H1 (cell line): ENCODE data around the gene ITGA4. TPM values are rescaled to one million over a fixed set of nuclear protein-coding genes. Genes with fewer than 3 reads are reported as not detected.

Source experiments
- CTCF ChIA-PET: fragments of 300-600 bp; sonication (Branson Sonifier 250); formaldehyde crosslinking; loops from one replicate; lab custom pipeline; 2021; ENCODE audit not compliant: partially characterized antibody; lab: Charles Lee
- POLR2A ChIA-PET: fragments of 300-600 bp; sonication (Branson Sonifier 250); formaldehyde crosslinking; loops from one replicate; lab custom pipeline; 2021; ENCODE audit warnings: inconsistent platforms; ENCODE audit not compliant: partially characterized antibody; lab: Charles Lee
- DNase-seq, 2 experiments: peaks; one replicate each; pipeline versions ENCODE4 v3.0.0 to v3.0.0-alpha.2; 2010 to 2022; ENCODE audit warnings: low spot score in 2 of 2, low read depth in 1 of 2, mixed read lengths in 1 of 2
- FAIRE-seq: peaks from 2 replicates; lab custom pipeline; 2011; peaks lifted over from hg19 to GRCh38; lab: Jason Lieb, UNC
- H2AFZ ChIP-seq: 2 replicates; pipeline ENCODE4 v1.8.1; 2012; ENCODE audit warnings: low read length, inconsistent platforms
- H2AK5ac ChIP-seq: 2 replicates; pipeline ENCODE4 v1.6.1; 2013; ENCODE audit warnings: low read depth, low read length
- H2BK120ac ChIP-seq: replicated peaks from 2 replicates; pipeline ENCODE3; 2013; ENCODE audit warnings: low read depth, low read length, inconsistent platforms
- H2BK12ac ChIP-seq: 2 replicates; pipeline ENCODE4 v1.6.1; 2013; ENCODE audit warnings: low read depth, low read length
- H2BK15ac ChIP-seq: 2 replicates; pipeline ENCODE4 v1.6.1; 2013; ENCODE audit warnings: low read length
- H2BK20ac ChIP-seq: 2 replicates; pipeline ENCODE4 v1.6.1; 2013; ENCODE audit warnings: low read length
- H2BK5ac ChIP-seq: 2 replicates; pipeline ENCODE4 v1.6.1; 2013; ENCODE audit warnings: low read depth, low read length
- H3K14ac ChIP-seq: 2 replicates; pipeline ENCODE4 v1.6.1; 2013; ENCODE audit warnings: inconsistent platforms; ENCODE audit not compliant: insufficient read length
- H3K18ac ChIP-seq: 2 replicates; pipeline ENCODE4 v1.6.1; 2013; ENCODE audit warnings: low read length; ENCODE audit errors: extremely low read depth
- H3K23ac ChIP-seq: 2 replicates; pipeline ENCODE4 v1.6.1; 2013; ENCODE audit warnings: inconsistent platforms; ENCODE audit not compliant: insufficient read length
- H3K23me2 ChIP-seq: 2 replicates; pipeline ENCODE4 v1.6.1; 2013; ENCODE audit warnings: low read depth, low read length
- H3K27ac ChIP-seq: 2 replicates; pipeline ENCODE4 v1.6.1; 2011; ENCODE audit warnings: low read depth, low read length, inconsistent platforms
- H3K27me3 ChIP-seq, 4 experiments: replicated peaks in 1 of 4; 1 replicate in 1 of 4; 2 replicates in 3 of 4; pipeline versions ENCODE4 v1.6.1 to v1.8.1; 2011 to 2013; ENCODE audit warnings: low read length in 3 of 4, mild to moderate bottlenecking in 3 of 4, inconsistent platforms in 2 of 4, mixed read lengths in 2 of 4, moderate library complexity in 1 of 4; ENCODE audit not compliant: control insufficient read depth in 3 of 4, insufficient read depth in 3 of 4; ENCODE audit errors: extremely low read depth in 1 of 4
- H3K36me3 ChIP-seq, 4 experiments: 2 replicates each; pipeline versions ENCODE4 v1.6.1 to v1.8.1; 2011 to 2013; ENCODE audit warnings: mild to moderate bottlenecking in 4 of 4, low read length in 3 of 4, moderate library complexity in 2 of 4, control low read depth in 1 of 4, inconsistent platforms in 1 of 4; ENCODE audit not compliant: insufficient read depth in 4 of 4, control insufficient read depth in 2 of 4
- H3K4ac ChIP-seq: replicated peaks from 2 replicates; pipeline ENCODE3; 2013; ENCODE audit warnings: low read length, low read depth, mixed read lengths, inconsistent platforms; ENCODE audit not compliant: insufficient read length
- H3K4me1 ChIP-seq, 4 experiments: replicated peaks in 1 of 4; 1 replicate in 1 of 4; 2 replicates in 3 of 4; pipeline versions ENCODE4 v1.6.1 to v1.8.1; 2011 to 2013; ENCODE audit warnings: low read length in 3 of 4, inconsistent platforms in 2 of 4, mixed read lengths in 1 of 4; ENCODE audit not compliant: insufficient read depth in 4 of 4, control insufficient read depth in 3 of 4
- H3K4me2 ChIP-seq, 2 experiments: 2 replicates each; pipeline versions ENCODE4 v1.6.1 to v1.8.1; 2011 to 2013; ENCODE audit warnings: low read depth in 2 of 2, low read length in 2 of 2, control low read depth in 1 of 2, inconsistent platforms in 1 of 2, mild to moderate bottlenecking in 1 of 2; ENCODE audit not compliant: insufficient read depth in 1 of 2
- H3K4me3 ChIP-seq, 4 experiments: fragments of 200-600, 300-600 bp in 1 of 4; sonication (generic), shearing (Covaris generic), sonication (Bioruptor Twin) in 1 of 4; 2 replicates each; pipeline versions ENCODE4 v1.5.1 to v1.8.1; 2011 to 2016; ENCODE audit warnings: low read length in 4 of 4, low read depth in 3 of 4, control low read depth in 2 of 4, inconsistent platforms in 2 of 4, mild to moderate bottlenecking in 2 of 4, mixed read lengths in 1 of 4, moderate library complexity in 1 of 4; ENCODE audit not compliant: insufficient read depth in 2 of 4; ENCODE audit errors: extremely low read depth in 1 of 4
- H3K56ac ChIP-seq: replicated peaks from 2 replicates; pipeline ENCODE3; 2013; ENCODE audit warnings: low read depth, mild to moderate bottlenecking, mixed read lengths, low read length, inconsistent platforms; ENCODE audit not compliant: insufficient read length
- H3K79me1 ChIP-seq: 2 replicates; pipeline ENCODE4 v1.6.1; 2013; ENCODE audit warnings: low read depth, low read length, control low read depth
- H3K79me2 ChIP-seq, 2 experiments: 2 replicates each; pipeline versions ENCODE4 v1.6.1 to v1.8.1; 2012 to 2013; ENCODE audit warnings: low read length in 2 of 2, mild to moderate bottlenecking in 2 of 2, inconsistent platforms in 1 of 2; ENCODE audit not compliant: insufficient read depth in 2 of 2, control insufficient read depth in 1 of 2
- H3K9ac ChIP-seq, 4 experiments: replicated peaks in 1 of 4; 1 replicate in 1 of 4; 2 replicates in 3 of 4; pipeline versions ENCODE4 v1.6.1 to v1.8.1; 2011 to 2013; ENCODE audit warnings: low read depth in 3 of 4, low read length in 3 of 4, control low read depth in 2 of 4, mild to moderate bottlenecking in 2 of 4, moderate library complexity in 2 of 4, inconsistent platforms in 1 of 4; ENCODE audit errors: extremely low read depth in 1 of 4
- H3K9me3 ChIP-seq, 2 experiments: 2 replicates each; pipeline versions ENCODE4 v1.6.1 to v1.8.1; 2012 to 2013; ENCODE audit warnings: mild to moderate bottlenecking in 2 of 2, moderate library complexity in 2 of 2, control low read depth in 1 of 2, inconsistent platforms in 1 of 2, low read depth in 1 of 2, low read length in 1 of 2, mixed read lengths in 1 of 2; ENCODE audit not compliant: insufficient read depth in 2 of 2
- H4K20me1 ChIP-seq, 2 experiments: replicated peaks in 1 of 2; 2 replicates each; pipeline versions ENCODE3 to v1.8.1; 2011 to 2013; ENCODE audit warnings: inconsistent platforms in 2 of 2, low read length in 2 of 2, mild to moderate bottlenecking in 1 of 2; ENCODE audit not compliant: insufficient read depth in 2 of 2, control insufficient read depth in 1 of 2
- H4K5ac ChIP-seq: 2 replicates; pipeline ENCODE4 v1.6.1; 2013; ENCODE audit warnings: low read length, low read depth, mixed read lengths, inconsistent platforms; ENCODE audit not compliant: insufficient read length
- H4K8ac ChIP-seq: 2 replicates; pipeline ENCODE4 v1.8.0; 2013; ENCODE audit warnings: mild to moderate bottlenecking, moderate library complexity, low read length, inconsistent platforms; ENCODE audit not compliant: insufficient read depth; ENCODE audit errors: extremely low read depth
- H4K91ac ChIP-seq: replicated peaks from 2 replicates; pipeline ENCODE3; 2013; ENCODE audit warnings: low read length, mixed read lengths, inconsistent platforms; ENCODE audit not compliant: insufficient read length
- CHD1 ChIP-seq: IDR thresholded peaks from 2 replicates; pipeline ENCODE4 v1.6.1; 2012; ENCODE audit warnings: low read depth, low read length, improper control_type of control experiment
- SP2 ChIP-seq: IDR thresholded peaks from 2 replicates; pipeline ENCODE4 v1.6.1; 2012; ENCODE audit warnings: mild to moderate bottlenecking, low read length, inconsistent platforms
- WGBS, 2 experiments: shearing (Covaris generic) in 1 of 2; methylation state at CpG; one replicate each; pipeline versions ENCODE4 v1.1.6 to v1.1.7; 2013 to 2015; ENCODE audit warnings: low lambda C conversion rate in 2 of 2, mixed read lengths in 2 of 2, inconsistent platforms in 1 of 2, low coverage in 1 of 2, missing lambda C conversion rate in 1 of 2; ENCODE audit not compliant: insufficient replicate concordance in 2 of 2, insufficient coverage in 1 of 2, insufficient read length in 1 of 2; ENCODE audit errors: extremely low coverage in 1 of 2, missing lambda C conversion rate in 1 of 2; 5-methylcytosine and 5-hydroxymethylcytosine counted together
- polyA plus RNA-seq, 7 experiments: library from polyadenylated mRNA; depleted of rRNA in 3 of 7; stranded (reverse) in 5 of 7; unstranded in 2 of 7; fragments of >200 nt in 5 of 7; fragments of 200-250 nt in 2 of 7; gene quantifications; 1 replicate in 5 of 7; 2 replicates in 1 of 7; 4 replicates in 1 of 7; pipeline versions ENCODE4 v1.2.1 to v1.2.3, GENCODE V29; 2011 to 2013; ENCODE audit warnings: missing spikeins in 2 of 7, mixed read lengths in 2 of 7
- total RNA-seq: library from RNA; stranded (reverse); fragmentation: NEBNext Ultra II Directional; extraction: Animal tissue kit (Norgen Biotek cat#: 25700); gene quantifications from 2 replicates; pipeline ENCODE4 v1.2.1, GENCODE V29; 2021

The ITGA4 gene
- total and polyA plus RNA-seq, 2 of the 8 experiments (the other 6 are each of a cell fraction or from before 2014, with no cell fraction given) = 0.60 to 2.1 TPM

GRCh38 chr2:181444654-181445053, 12.5 kb upstream of the ITGA4 start:
- no peak for DNase-seq
- no peak overlapping the region for H3K56ac ChIP-seq

More at GRCh38 chr2:181444654-181445053, 12.5 kb upstream of the ITGA4 start:
- no peak overlapping the region for H4K5ac ChIP-seq
- no peak overlapping the region for H2AK5ac ChIP-seq
- no peak overlapping the region for H2AFZ ChIP-seq
- H3K79me2 ChIP-seq = no peaks in the 10 kb centered on the region
- TF ChIP-seq SP2 (no peak), CHD1 (no peak)
- H2BK12ac ChIP-seq = no peak overlapping the region
- ChIA-PET POLR2A (no interaction called here), CTCF (no interaction called here)
- no peak overlapping the region for H2BK20ac ChIP-seq
- H4K91ac ChIP-seq = no peak overlapping the region
- H3K14ac ChIP-seq = no peak overlapping the region
- no peak overlapping the region for H3K23ac ChIP-seq
- no peaks in the 10 kb centered on the region for H4K20me1 ChIP-seq
- H3K27ac ChIP-seq = no peak overlapping the region
- no peak overlapping the region for H3K9ac ChIP-seq
- H3K18ac ChIP-seq = no peak overlapping the region
- no peak overlapping the region for H3K4me2 ChIP-seq
- no peaks in the 10 kb centered on the region for H3K4me1 ChIP-seq
- no peaks in the 10 kb centered on the region for H3K23me2 ChIP-seq
- no peaks in the 10 kb centered on the region for H3K79me1 ChIP-seq
- H2BK120ac ChIP-seq = no peak overlapping the region
- H4K8ac ChIP-seq = no peak overlapping the region
- WGBS, 2 experiments = 96% methylated on average over 2 of the region's 2 CpGs; no CpG with 5 or more reads in 1 of the 2 experiments
- H3K9me3 ChIP-seq = no peaks in the 10 kb centered on the region
- no peak for FAIRE-seq
- no peak overlapping the region for H3K4ac ChIP-seq
- no peak overlapping the region for H2BK15ac ChIP-seq
- no peak overlapping the region for H3K4me3 ChIP-seq
- no peaks in the 10 kb centered on the region for H3K36me3 ChIP-seq
- H3K27me3 ChIP-seq = no peaks in the 10 kb centered on the region
- no peak overlapping the region for H2BK5ac ChIP-seq
